Neutrophil (primary cell): ENCODE measurements around the gene ZNHIT3.

Experiments
- H3K27ac ChIP-seq: fragments of 200-600 bp; sonication (generic); 2 replicates; pipeline ENCODE4 v1.5.1; 2016; ENCODE audit warnings: mild to moderate bottlenecking, moderate library complexity
- H3K27me3 ChIP-seq: fragments of 200-600 bp; sonication (generic); 2 replicates; pipeline ENCODE4 v1.6.0; 2016; ENCODE audit warnings: mild to moderate bottlenecking
- H3K36me3 ChIP-seq: fragments of 200-600 bp; sonication (generic); 2 replicates; pipeline ENCODE4 v1.5.1; 2017
- H3K4me1 ChIP-seq, 2 experiments: fragments of 200-600 bp in 1 of 2; sonication (generic) in 1 of 2; 1 replicate in 1 of 2; 2 replicates in 1 of 2; pipeline versions ENCODE4 v1.5.1 to v1.6.1; 2013 to 2016; ENCODE audit warnings: low read depth in 1 of 2, low read length in 1 of 2, mild to moderate bottlenecking in 1 of 2, moderate library complexity in 1 of 2; ENCODE audit not compliant: control insufficient read depth in 1 of 2, insufficient read depth in 1 of 2
- H3K4me3 ChIP-seq, 2 experiments: fragments of 200-600 bp in 1 of 2; sonication (generic) in 1 of 2; 1 replicate in 1 of 2; 2 replicates in 1 of 2; pipeline ENCODE4 v1.5.1; 2013 to 2016; ENCODE audit warnings: low read depth in 1 of 2, low read length in 1 of 2, mild to moderate bottlenecking in 1 of 2, moderate library complexity in 1 of 2
- H3K9me3 ChIP-seq: fragments of 200-600 bp; sonication (generic); 2 replicates; pipeline ENCODE4 v1.5.1; 2016
- CTCF ChIP-seq: fragments of 200-600 bp; sonication (generic); IDR thresholded peaks from 2 replicates; pipeline ENCODE4 v1.5.1; 2016; ENCODE audit warnings: antibody characterized with exemption

ZNHIT3 gene

GRCh38 chr17:36459601-36460000 is 26.9 kb upstream of the ZNHIT3 start:
- Histone ChIP-seq H3K27me3 (peaks cover 53% of the 10 kb centered on the region), H3K4me3 (no peak overlapping the region)
- TF ChIP-seq CTCF, result no peak

DNA sequence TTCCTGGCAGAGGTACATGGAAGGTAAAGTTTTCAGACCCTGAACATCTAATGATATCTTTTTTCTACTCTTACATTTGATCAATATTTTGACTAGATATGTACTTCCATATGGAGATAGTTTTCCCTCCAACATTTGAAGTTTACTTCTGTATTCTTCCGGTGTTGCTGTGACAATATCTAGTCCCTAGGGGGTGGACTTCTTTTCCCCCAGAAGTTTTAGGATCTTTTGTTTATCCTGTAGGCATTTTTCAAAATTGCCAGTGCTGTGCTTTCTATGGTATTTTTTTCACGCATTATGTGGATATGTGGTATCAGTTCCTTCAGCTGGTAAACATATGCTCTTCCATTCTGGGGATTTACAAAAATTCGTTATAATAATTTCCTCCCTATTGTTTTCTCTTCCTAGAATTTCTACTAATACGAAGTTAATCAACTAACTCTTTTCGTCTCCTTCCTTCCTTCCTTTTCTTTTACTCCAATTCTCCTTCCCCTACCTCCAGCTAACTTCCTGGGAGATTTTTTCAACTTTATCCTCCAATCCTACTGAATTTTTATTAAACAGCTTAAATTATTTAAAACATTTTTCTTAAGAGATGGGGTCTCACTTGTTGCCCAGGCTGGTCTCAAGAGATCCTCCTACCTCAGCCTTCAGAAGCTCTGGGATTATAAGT is 26.1 kb upstream of the ZNHIT3 start:
- H3K27me3 ChIP-seq, result peaks cover 61% of the 10 kb centered on the region
- H3K36me3 ChIP-seq, result no peaks in the 10 kb centered on the region
- no peaks in the 10 kb centered on the region for H3K4me1 ChIP-seq
- TF ChIP-seq CTCF, result no peak
- H3K4me3 ChIP-seq, result no peak overlapping the region
- H3K9me3 ChIP-seq, result no peaks in the 10 kb centered on the region
- H3K27ac ChIP-seq, result no peak overlapping the region

More at GRCh38 chr17:36459601-36460000, 26.9 kb upstream of the ZNHIT3 start:
- Histone ChIP-seq H3K36me3 (no peaks in the 10 kb centered on the region), H3K4me1 (no peaks in the 10 kb centered on the region), H3K27ac (no peak overlapping the region), H3K9me3 (no peaks in the 10 kb centered on the region)

DNA sequence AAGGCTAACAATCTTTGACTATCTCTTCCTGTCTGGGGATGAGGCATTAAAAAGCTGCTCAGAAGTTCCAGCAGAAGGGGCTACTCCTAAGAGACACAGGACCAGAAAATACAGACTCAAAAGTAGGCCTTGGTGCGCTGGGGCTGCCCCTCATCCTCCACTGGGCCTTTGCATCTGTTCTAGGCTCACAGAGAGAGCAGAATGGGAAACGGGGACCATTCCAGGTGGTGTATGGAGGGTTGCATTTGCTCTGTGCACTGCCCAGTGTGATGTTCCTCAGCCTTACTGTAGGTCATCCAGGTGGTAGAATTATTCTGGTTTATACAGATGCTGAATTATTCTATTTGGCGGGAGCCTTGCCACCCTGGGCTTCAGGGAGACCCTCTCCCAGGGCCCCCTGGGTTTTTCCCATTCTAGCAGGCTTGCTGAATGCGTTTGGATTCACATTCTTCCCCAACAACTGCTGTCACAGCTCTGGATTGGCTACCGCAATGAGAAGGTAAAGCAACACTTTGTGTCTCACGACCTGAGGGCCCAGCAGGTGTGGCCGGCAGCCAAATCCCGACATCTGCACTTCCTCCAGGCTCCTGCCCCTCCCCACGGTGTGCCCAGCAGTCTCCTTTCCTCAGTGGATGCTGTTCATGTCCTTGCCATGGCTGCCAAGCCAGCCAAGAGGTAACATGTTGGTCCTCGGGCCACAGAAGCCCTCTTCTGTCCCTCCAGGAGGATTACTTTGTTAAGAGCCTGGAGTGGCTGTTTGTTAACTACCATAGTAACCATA is 25.0 kb upstream of the ZNHIT3 start:
- Histone ChIP-seq H3K4me3 (no peak overlapping the region), H3K27ac (no peak overlapping the region), H3K4me1 (no peaks in the 10 kb centered on the region), H3K9me3 (no peaks in the 10 kb centered on the region), H3K27me3 (peaks cover 72% of the 10 kb centered on the region), H3K36me3 (no peaks in the 10 kb centered on the region)
- TF ChIP-seq CTCF, result no peak

DNA sequence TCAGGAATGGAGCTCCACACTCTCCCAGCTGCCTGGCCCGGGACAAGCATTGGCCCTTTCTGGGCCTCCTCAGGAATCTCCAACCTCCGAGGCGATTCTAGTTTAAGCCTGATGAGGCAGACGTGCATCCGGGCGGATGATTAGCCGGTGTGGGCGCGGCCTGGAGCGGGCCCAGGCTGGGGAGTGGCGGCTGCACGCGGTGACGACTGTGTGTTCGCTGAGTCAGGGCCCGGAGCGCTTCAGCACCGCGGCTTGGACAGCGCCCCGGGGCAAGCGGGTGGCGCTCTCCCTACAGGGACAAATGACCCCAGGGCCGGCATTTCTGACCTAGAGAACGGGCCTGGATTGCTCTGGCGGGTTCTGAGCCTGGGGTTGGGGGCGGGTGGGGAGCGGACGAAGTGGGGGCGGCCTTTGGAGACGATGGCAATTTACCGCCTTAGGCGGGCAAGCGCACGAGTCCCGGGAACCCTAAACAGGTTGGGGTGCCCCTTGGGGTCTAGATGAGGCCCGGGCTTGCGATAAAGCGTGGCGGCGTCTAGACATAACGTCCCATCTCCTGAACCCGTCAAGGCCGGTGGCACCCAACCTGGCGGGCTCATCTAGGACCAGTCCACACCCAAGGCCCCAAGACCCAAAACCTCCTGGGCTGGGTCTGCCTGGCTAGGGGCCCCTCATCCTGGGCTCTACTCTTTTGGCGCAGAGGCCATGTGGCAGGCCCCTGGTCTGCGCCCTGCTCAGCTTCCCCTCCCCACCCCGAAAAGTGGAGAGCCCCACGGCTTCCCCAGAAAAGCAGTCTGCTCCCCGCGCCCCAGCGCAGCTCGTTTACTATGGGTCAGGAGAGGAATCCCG is 22.3 kb upstream of the ZNHIT3 start:
- H3K36me3 ChIP-seq, result no peaks in the 10 kb centered on the region
- no peaks in the 10 kb centered on the region for H3K9me3 ChIP-seq
- peaks cover 97% of the 10 kb centered on the region for H3K27me3 ChIP-seq
- no peaks in the 10 kb centered on the region for H3K4me1 ChIP-seq
- TF ChIP-seq CTCF, result no peak
- no peak overlapping the region for H3K4me3 ChIP-seq
- no peak overlapping the region for H3K27ac ChIP-seq

DNA sequence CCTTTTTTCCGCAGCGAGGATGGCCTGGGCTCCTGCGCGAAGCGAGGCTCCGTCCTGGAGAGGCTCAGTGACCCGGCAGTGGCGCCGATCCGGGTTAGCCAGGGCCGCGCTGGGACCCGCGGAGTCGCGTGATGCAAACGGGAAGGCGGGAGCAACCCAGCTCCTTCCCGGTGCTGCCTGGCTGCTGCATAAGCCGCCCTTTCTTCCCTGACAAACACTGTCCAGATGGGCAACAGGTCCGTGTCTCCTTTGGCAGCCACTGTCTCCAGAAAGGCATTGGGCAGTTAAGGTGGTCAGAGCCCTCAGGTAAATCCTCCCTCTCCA is 21.8 kb upstream of the ZNHIT3 start:
- no peak for TF ChIP-seq CTCF
- no peaks in the 10 kb centered on the region for H3K36me3 ChIP-seq
- H3K4me1 ChIP-seq, result no peaks in the 10 kb centered on the region
- peaks cover 97% of the 10 kb centered on the region for H3K27me3 ChIP-seq
- no peak overlapping the region for H3K27ac ChIP-seq
- no peak overlapping the region for H3K4me3 ChIP-seq
- no peaks in the 10 kb centered on the region for H3K9me3 ChIP-seq
